Mesenchymal stem cell (in vitro differentiated cells and primary cell): ENCODE data around the gene TNFRSF12A.

Experiments
- DNase-seq: peaks from one replicate; pipeline ENCODE4 v3.0.0-alpha.2; 2013
- H2AFZ ChIP-seq: one replicate; pipeline ENCODE4 v1.6.1; 2013; ENCODE audit warnings: low read depth, mild to moderate bottlenecking, control low read depth, inconsistent platforms, low read length, moderate library complexity
- H2AK5ac ChIP-seq: 2 replicates; pipeline ENCODE4 v1.6.1; 2013; ENCODE audit warnings: low read length, moderate library complexity, mild to moderate bottlenecking, inconsistent platforms; ENCODE audit not compliant: severe bottlenecking
- H2BK120ac ChIP-seq: one replicate; pipeline ENCODE4 v1.6.1; 2013; ENCODE audit warnings: low read depth, mild to moderate bottlenecking, inconsistent platforms, low read length, moderate library complexity
- H2BK12ac ChIP-seq, 2 experiments: one replicate each; pipeline ENCODE4 v1.6.1; 2013; ENCODE audit warnings: inconsistent platforms in 2 of 2, low read length in 2 of 2, mild to moderate bottlenecking in 2 of 2, moderate library complexity in 2 of 2, control low read depth in 1 of 2
- H2BK15ac ChIP-seq: one replicate; pipeline ENCODE4 v1.6.1; 2013; ENCODE audit warnings: mild to moderate bottlenecking, low read depth, inconsistent platforms; ENCODE audit not compliant: poor library complexity, severe bottlenecking
- H2BK5ac ChIP-seq: 2 replicates; pipeline ENCODE4 v1.6.1; 2013; ENCODE audit warnings: low read depth, mild to moderate bottlenecking, low read length, control low read depth, inconsistent platforms; ENCODE audit not compliant: poor library complexity, severe bottlenecking
- H3K14ac ChIP-seq, 2 experiments: one replicate each; pipeline ENCODE4 v1.6.1; 2013; ENCODE audit warnings: inconsistent platforms in 2 of 2, low read length in 2 of 2, control low read depth in 1 of 2, mild to moderate bottlenecking in 1 of 2, moderate library complexity in 1 of 2
- H3K18ac ChIP-seq, 2 experiments: one replicate each; pipeline ENCODE4 v1.6.1; 2013; ENCODE audit warnings: inconsistent platforms in 2 of 2, low read length in 2 of 2, control low read depth in 1 of 2, low read depth in 1 of 2, mild to moderate bottlenecking in 1 of 2
- H3K23ac ChIP-seq, 2 experiments: one replicate each; pipeline ENCODE4 v1.6.1; 2013; ENCODE audit warnings: inconsistent platforms in 2 of 2, low read length in 2 of 2, mild to moderate bottlenecking in 2 of 2, moderate library complexity in 2 of 2, control low read depth in 1 of 2
- H3K27ac ChIP-seq: 2 replicates; pipeline ENCODE4 v1.5.1; 2013; ENCODE audit warnings: mild to moderate bottlenecking, moderate library complexity, low read length, control low read depth, inconsistent platforms; ENCODE audit not compliant: poor library complexity, severe bottlenecking
- H3K27me3 ChIP-seq, 2 experiments: 2 replicates each; pipeline versions ENCODE4 v1.6.1 to v1.7.0; 2013; ENCODE audit warnings: low read length in 2 of 2, mild to moderate bottlenecking in 2 of 2, moderate library complexity in 2 of 2, control low read depth in 1 of 2, inconsistent platforms in 1 of 2; ENCODE audit not compliant: control insufficient read depth in 1 of 2, insufficient read depth in 1 of 2
- H3K36me3 ChIP-seq, 2 experiments: 2 replicates each; pipeline versions ENCODE4 v1.6.1 to v1.7.0; 2013; ENCODE audit warnings: low read length in 2 of 2, control low read depth in 1 of 2, inconsistent platforms in 1 of 2, low read depth in 1 of 2, mild to moderate bottlenecking in 1 of 2; ENCODE audit not compliant: insufficient read depth in 2 of 2, control insufficient read depth in 1 of 2
- H3K4ac ChIP-seq, 2 experiments: one replicate each; pipeline ENCODE4 v1.6.1; 2013; ENCODE audit warnings: inconsistent platforms in 2 of 2, low read length in 2 of 2, mild to moderate bottlenecking in 2 of 2, moderate library complexity in 2 of 2, control low read depth in 1 of 2, low read depth in 1 of 2
- H3K4me1 ChIP-seq: 2 replicates; pipeline ENCODE4 v1.6.1; 2013; ENCODE audit warnings: low read depth, low read length, control low read depth; ENCODE audit not compliant: control insufficient read depth, insufficient read depth
- H3K4me2 ChIP-seq: 2 replicates; pipeline ENCODE4 v1.6.1; 2013; ENCODE audit warnings: low read length, mild to moderate bottlenecking, inconsistent platforms; ENCODE audit not compliant: poor library complexity, severe bottlenecking
- H3K4me3 ChIP-seq, 2 experiments: 2 replicates each; pipeline versions ENCODE4 v1.5.1 to v1.7.0; 2013; ENCODE audit warnings: low read length in 2 of 2, mild to moderate bottlenecking in 2 of 2, control low read depth in 1 of 2, low read depth in 1 of 2; ENCODE audit not compliant: insufficient read depth in 1 of 2
- H3K79me1 ChIP-seq: replicated peaks from 2 replicates; pipeline ENCODE4 v1.6.1; 2013; ENCODE audit warnings: mild to moderate bottlenecking, control low read depth, low read length, inconsistent platforms; ENCODE audit not compliant: poor library complexity, severe bottlenecking
- H3K9ac ChIP-seq: 2 replicates; pipeline ENCODE4 v1.7.0; 2013; ENCODE audit warnings: mild to moderate bottlenecking, low read length, moderate library complexity
- H3K9me3 ChIP-seq: 2 replicates; pipeline ENCODE4 v1.7.0; 2013; ENCODE audit warnings: mild to moderate bottlenecking, low read length; ENCODE audit not compliant: control insufficient read depth
- H4K8ac ChIP-seq: one replicate; pipeline ENCODE4 v1.6.1; 2013; ENCODE audit warnings: inconsistent platforms, mild to moderate bottlenecking, low read length, moderate library complexity
- H4K91ac ChIP-seq: one replicate; pipeline ENCODE4 v1.6.1; 2013; ENCODE audit warnings: mild to moderate bottlenecking, low read length, inconsistent platforms
- WGBS: methylation state at CpG from one replicate; pipeline ENCODE4 v1.1.7; 2013; ENCODE audit warnings: mixed read lengths; 5-methylcytosine and 5-hydroxymethylcytosine counted together

Gene TNFRSF12A

DNA sequence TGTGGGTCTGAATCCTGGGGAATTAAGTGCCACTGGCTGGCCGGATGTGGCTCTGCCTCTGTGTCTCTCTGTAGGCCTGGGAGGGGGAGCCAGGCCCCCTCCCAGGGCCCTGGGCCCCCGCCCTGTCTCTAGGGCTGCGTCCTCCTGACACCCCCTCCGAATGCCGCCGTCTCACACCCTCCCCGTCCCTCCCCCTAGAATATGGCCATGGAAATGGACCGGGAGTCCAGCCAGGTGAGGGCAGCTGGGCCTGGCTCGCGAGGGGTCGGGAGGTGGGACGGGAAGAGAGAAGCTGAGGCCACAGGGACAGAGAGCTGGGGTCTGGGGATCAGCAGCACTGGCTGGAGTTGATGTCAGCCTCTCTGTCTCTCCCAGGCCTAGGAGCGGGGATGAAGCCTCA lies 23.9 kb upstream of the TNFRSF12A start:
- 78% methylated on average over 8 of the region's 13 CpGs for WGBS
- no peaks in the 10 kb centered on the region for H3K9me3 ChIP-seq
- no peak overlapping the region for H4K8ac ChIP-seq
- H3K79me1 ChIP-seq: no peaks in the 10 kb centered on the region
- H3K4me3 ChIP-seq: peak overlapping the region in 1 of 2 experiments; percentile 27
- H2BK15ac ChIP-seq: no peak overlapping the region
- H4K91ac ChIP-seq: no peak overlapping the region
- no peaks in the 10 kb centered on the region for H3K4me1 ChIP-seq
- no peak overlapping the region for H2BK12ac ChIP-seq
- H3K18ac ChIP-seq: no peak overlapping the region
- no peak overlapping the region for H2AK5ac ChIP-seq
- no peak overlapping the region for H3K4ac ChIP-seq
- no peak overlapping the region for H2AFZ ChIP-seq
- no peak overlapping the region for H3K4me2 ChIP-seq
- peaks cover 45 to 71% of the 10 kb centered on the region in 2 experiments for H3K27me3 ChIP-seq
- no peak overlapping the region for H2BK120ac ChIP-seq
- H3K9ac ChIP-seq: no peak overlapping the region
- DNase-seq: no peak
- H3K14ac ChIP-seq: no peak overlapping the region
- H3K23ac ChIP-seq: peak overlapping the region in 1 of 2 experiments; percentile 44
- no peak overlapping the region for H3K27ac ChIP-seq
- no peak overlapping the region for H2BK5ac ChIP-seq
- H3K36me3 ChIP-seq: no peaks in the 10 kb centered on the region

DNA sequence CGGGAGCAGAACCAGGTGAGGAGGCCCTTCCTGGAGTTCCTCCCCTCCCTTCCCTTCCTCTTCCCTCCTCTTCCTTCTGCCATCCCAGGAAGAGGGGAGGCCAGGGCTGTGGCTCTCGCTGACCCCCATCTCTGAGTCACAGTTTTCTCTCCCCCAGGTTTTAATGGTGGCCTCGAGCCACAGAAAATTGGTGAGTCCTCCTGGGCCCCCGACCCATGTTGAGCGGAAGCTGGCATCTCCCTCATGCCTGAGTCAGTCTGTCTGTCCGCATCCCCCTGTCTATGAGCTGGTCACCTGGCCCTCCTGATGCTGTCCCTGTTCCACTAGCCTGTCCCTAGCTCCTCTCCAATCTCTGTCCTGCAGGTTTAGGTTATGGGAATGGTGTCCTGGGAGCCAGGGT lies 20.2 kb upstream of the TNFRSF12A start:
- no peak overlapping the region for H3K4me2 ChIP-seq
- no peak overlapping the region for H4K8ac ChIP-seq
- H3K79me1 ChIP-seq: no peaks in the 10 kb centered on the region
- no peak overlapping the region for H3K23ac ChIP-seq
- H2BK5ac ChIP-seq: no peak overlapping the region
- no peak overlapping the region for H2BK120ac ChIP-seq
- H3K4me1 ChIP-seq: peaks cover 8% of the 10 kb centered on the region
- no peak overlapping the region for H3K4me3 ChIP-seq
- H2BK12ac ChIP-seq: no peak overlapping the region
- no peak overlapping the region for H2AFZ ChIP-seq
- H3K18ac ChIP-seq: no peak overlapping the region
- no peak overlapping the region for H3K9ac ChIP-seq
- no peak overlapping the region for H2BK15ac ChIP-seq
- H4K91ac ChIP-seq: no peak overlapping the region
- H3K9me3 ChIP-seq: no peaks in the 10 kb centered on the region
- no peak overlapping the region for H3K4ac ChIP-seq
- H2AK5ac ChIP-seq: no peak overlapping the region
- H3K14ac ChIP-seq: no peak overlapping the region
- H3K36me3 ChIP-seq: no peaks in the 10 kb centered on the region
- H3K27me3 ChIP-seq: peaks cover 48 to 62% of the 10 kb centered on the region in 2 experiments
- H3K27ac ChIP-seq: no peak overlapping the region
- 80% methylated on average over 5 of the region's 6 CpGs for WGBS
- no peak for DNase-seq

GRCh38 chr16:3000540-3000939 lies 19.6 kb upstream of the TNFRSF12A start:
- H3K4me1 ChIP-seq: peaks cover 8% of the 10 kb centered on the region

DNA sequence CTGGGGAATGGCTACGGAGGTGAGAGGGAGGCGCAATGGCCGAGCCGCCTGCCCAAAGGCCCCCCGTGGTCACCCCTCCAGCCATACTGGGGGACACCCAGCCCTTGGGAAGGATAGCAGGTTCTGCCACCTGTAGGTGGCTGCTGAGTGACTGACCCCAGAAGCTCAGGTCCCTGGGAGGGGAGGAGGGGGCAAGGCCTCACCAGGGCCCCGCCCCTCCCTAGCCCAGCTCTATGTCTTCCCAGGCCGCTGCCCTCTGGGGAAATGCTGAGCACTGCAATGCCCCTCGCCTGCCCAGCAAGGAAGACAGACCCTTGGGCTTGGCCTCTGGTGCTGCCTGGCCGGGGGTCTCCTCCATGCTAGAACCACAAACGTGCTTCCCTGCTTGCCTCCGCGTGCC lies 18.9 kb upstream of the TNFRSF12A start:
- H3K9ac ChIP-seq: no peak overlapping the region
- H3K4me3 ChIP-seq: no peak overlapping the region
- H3K27ac ChIP-seq: no peak overlapping the region
- H4K91ac ChIP-seq: no peak overlapping the region
- no peak overlapping the region for H3K14ac ChIP-seq
- H3K4me2 ChIP-seq: no peak overlapping the region
- WGBS: 76% methylated on average over 12 of the region's 12 CpGs
- no peak overlapping the region for H2BK12ac ChIP-seq
- DNase-seq: no peak
- H3K36me3 ChIP-seq: no peaks in the 10 kb centered on the region
- peaks cover 58 to 63% of the 10 kb centered on the region in 2 experiments for H3K27me3 ChIP-seq
- no peak overlapping the region for H3K23ac ChIP-seq
- H3K4me1 ChIP-seq: peaks cover 8% of the 10 kb centered on the region
- H2AK5ac ChIP-seq: no peak overlapping the region
- H2BK15ac ChIP-seq: no peak overlapping the region
- no peaks in the 10 kb centered on the region for H3K79me1 ChIP-seq
- H3K18ac ChIP-seq: no peak overlapping the region
- no peak overlapping the region for H2AFZ ChIP-seq
- no peak overlapping the region for H3K4ac ChIP-seq
- H2BK5ac ChIP-seq: no peak overlapping the region
- no peak overlapping the region for H4K8ac ChIP-seq
- no peak overlapping the region for H2BK120ac ChIP-seq
- no peaks in the 10 kb centered on the region for H3K9me3 ChIP-seq

More at GRCh38 chr16:3000540-3000939, 19.6 kb upstream of the TNFRSF12A start:
- no peak overlapping the region for H3K27ac ChIP-seq
- no peak overlapping the region for H3K4me2 ChIP-seq
- no peak for DNase-seq
- 73% methylated on average over 4 of the region's 4 CpGs for WGBS
- H3K27me3 ChIP-seq: peaks cover 52 to 64% of the 10 kb centered on the region in 2 experiments
- no peak overlapping the region for H4K8ac ChIP-seq
- no peaks in the 10 kb centered on the region for H3K79me1 ChIP-seq
- H2BK5ac ChIP-seq: no peak overlapping the region
- no peak overlapping the region for H3K14ac ChIP-seq
- no peak overlapping the region for H3K4ac ChIP-seq
- H3K9ac ChIP-seq: no peak overlapping the region
- H2BK120ac ChIP-seq: no peak overlapping the region
- H2AK5ac ChIP-seq: no peak overlapping the region
- H3K4me3 ChIP-seq: no peak overlapping the region
- H3K9me3 ChIP-seq: no peaks in the 10 kb centered on the region
- H2BK12ac ChIP-seq: no peak overlapping the region
- H4K91ac ChIP-seq: no peak overlapping the region
- H2AFZ ChIP-seq: no peak overlapping the region
- no peak overlapping the region for H2BK15ac ChIP-seq
- no peak overlapping the region for H3K23ac ChIP-seq
- no peak overlapping the region for H3K18ac ChIP-seq
- H3K36me3 ChIP-seq: no peaks in the 10 kb centered on the region
